Prostate gland (tissue), 2 donors: ENCODE data around the gene RFX2.

Experiments used
- POLR2A ChIP-seq: fragments of 450-650 bp; IDR thresholded peaks from one replicate; pipeline ENCODE4 v1.6.1; 2016; ENCODE audit warnings: antibody characterized with exemption, mild to moderate bottlenecking
- TF ChIP-seq, protein P1 (sequence below), 4 experiments: fragments of 200-600 bp in 2 of 4; fragments of 450-650 bp in 2 of 4; sonication (generic) in 2 of 4; IDR thresholded peaks; 1 replicate in 3 of 4; 2 replicates in 1 of 4; pipeline ENCODE4 v1.5.1; 2016 to 2019; ENCODE audit warnings: antibody characterized with exemption in 4 of 4, mild to moderate bottlenecking in 2 of 4, moderate library complexity in 2 of 4

- no peak for TF ChIP-seq POLR2A
- TF ChIP-seq, protein P1, sequence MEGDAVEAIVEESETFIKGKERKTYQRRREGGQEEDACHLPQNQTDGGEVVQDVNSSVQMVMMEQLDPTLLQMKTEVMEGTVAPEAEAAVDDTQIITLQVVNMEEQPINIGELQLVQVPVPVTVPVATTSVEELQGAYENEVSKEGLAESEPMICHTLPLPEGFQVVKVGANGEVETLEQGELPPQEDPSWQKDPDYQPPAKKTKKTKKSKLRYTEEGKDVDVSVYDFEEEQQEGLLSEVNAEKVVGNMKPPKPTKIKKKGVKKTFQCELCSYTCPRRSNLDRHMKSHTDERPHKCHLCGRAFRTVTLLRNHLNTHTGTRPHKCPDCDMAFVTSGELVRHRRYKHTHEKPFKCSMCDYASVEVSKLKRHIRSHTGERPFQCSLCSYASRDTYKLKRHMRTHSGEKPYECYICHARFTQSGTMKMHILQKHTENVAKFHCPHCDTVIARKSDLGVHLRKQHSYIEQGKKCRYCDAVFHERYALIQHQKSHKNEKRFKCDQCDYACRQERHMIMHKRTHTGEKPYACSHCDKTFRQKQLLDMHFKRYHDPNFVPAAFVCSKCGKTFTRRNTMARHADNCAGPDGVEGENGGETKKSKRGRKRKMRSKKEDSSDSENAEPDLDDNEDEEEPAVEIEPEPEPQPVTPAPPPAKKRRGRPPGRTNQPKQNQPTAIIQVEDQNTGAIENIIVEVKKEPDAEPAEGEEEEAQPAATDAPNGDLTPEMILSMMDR (IDR thresholded peaks at IDR 0.05), result no peak
Measured at GRCh38 chr19:5997371-5997770, 112.9 kb downstream of the RFX2 start.
